Measurements from ENCODE around the gene EN2.
"Not testable (repeated sequence)": the region's sequence is repeated elsewhere in the genome, so short reads cannot be mapped to it uniquely, and the experiment has no call there.

The EN2 gene

DNA sequence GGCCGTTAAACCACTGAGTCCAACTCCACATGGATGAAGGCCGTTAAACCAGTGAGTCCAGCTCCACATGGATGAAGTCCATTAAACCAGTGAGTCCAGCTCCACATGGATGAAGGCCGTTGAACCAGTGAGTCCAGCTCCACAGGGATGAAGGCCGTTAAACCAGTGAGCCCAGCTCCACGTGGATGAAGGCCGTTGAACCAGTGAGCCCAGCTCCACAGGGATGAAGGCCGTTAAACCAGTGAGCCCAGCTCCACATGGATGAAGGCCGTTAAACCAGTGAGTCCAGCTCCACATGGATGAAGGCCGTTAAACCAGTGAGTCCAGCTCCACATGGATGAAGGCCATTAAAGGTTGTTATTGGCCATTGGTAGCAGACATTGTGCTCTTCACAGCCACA lies 12.3 kb upstream of the EN2 start:
- peaks cover 100% of the 10 kb centered on the region for H3K27me3 ChIP-seq (ENCODE audit: insufficient read depth, low read length)
- H3K4me1 ChIP-seq (ENCODE audit: insufficient read depth, low read length), result not testable (repeated sequence)

DNA sequence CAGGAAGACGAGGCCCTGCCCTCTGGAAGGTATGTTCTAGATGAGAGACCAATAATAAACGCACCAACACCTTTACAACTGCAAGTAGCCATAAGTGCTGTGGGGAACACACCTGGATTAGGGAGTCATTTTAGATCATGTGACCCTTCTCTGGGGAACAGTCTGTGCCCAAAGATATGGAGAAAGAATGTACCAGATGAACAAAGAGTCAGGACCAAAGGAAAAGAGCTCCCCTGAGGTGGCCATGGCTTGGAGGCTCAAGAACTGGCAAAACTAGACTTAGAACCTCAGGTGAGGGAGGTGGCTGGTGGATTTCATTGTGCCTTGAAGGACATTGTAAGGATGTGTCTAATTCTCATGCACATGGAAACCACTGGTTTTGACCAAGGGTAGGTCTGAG lies 10.3 kb upstream of the EN2 start:
- no peaks in the 10 kb centered on the region for H3K36me3 ChIP-seq (ENCODE audit: insufficient read depth, low read depth, low read length)
- H3K4me3 ChIP-seq (ENCODE audit: low read length), result no peak overlapping the region
- peaks cover 100% of the 10 kb centered on the region for H3K27me3 ChIP-seq (ENCODE audit: insufficient read depth, low read length)
- H3K4me1 ChIP-seq (ENCODE audit: insufficient read depth, low read length), result 0 out of 2 replicates have a peak, but pooled peaks cover 3% of the 10 kb centered on the region
- no peak overlapping the region for H3K9ac ChIP-seq (ENCODE audit: low read depth, low read length)
- no peak overlapping the region for H3K27ac ChIP-seq (ENCODE audit: low read length)
- peaks cover 6% of the 10 kb centered on the region; the same call in 1 of the 2 replicates for H3K9me3 ChIP-seq (ENCODE audit: insufficient read depth, low read depth, low read length)

More for the DNA sequence above, 12.3 kb upstream of the EN2 start:
- not testable (repeated sequence) for H3K27ac ChIP-seq (ENCODE audit: low read length); H3K9ac ChIP-seq (ENCODE audit: low read depth, low read length); H3K4me3 ChIP-seq (ENCODE audit: low read length); H3K9me3 ChIP-seq (ENCODE audit: insufficient read depth, low read depth, low read length); H3K36me3 ChIP-seq (ENCODE audit: insufficient read depth, low read depth, low read length)

DNA sequence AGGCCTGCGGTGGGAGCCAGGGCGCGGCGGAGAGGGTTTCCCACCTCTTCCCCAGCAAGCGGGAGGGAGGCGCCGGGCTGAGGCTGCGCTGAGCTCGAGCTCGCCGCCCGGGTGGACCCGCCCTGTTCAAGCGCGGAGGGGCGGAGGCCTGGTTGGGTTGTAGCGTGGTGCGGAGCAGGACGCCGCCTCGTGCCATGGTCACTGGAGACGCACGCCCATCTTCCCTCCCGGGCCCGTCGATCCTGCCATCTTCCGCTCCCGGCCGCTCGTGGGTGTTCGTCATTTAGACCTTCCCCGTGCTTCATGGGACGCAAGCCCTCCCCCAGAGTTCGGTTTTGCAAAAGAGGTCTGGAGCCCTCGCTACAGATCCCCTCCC lies 9.3 kb upstream of the EN2 start:
- no peak overlapping the region for H3K27ac ChIP-seq (ENCODE audit: low read length)
- H3K36me3 ChIP-seq (ENCODE audit: insufficient read depth, low read depth, low read length), result no peaks in the 10 kb centered on the region
- H3K4me3 ChIP-seq (ENCODE audit: low read length), result peak overlapping the region; percentile 50; the same call in 1 of the 2 replicates
- H3K4me1 ChIP-seq (ENCODE audit: insufficient read depth, low read length), result 0 out of 2 replicates have a peak, but pooled peaks cover 3% of the 10 kb centered on the region
- peaks cover 100% of the 10 kb centered on the region for H3K27me3 ChIP-seq (ENCODE audit: insufficient read depth, low read length)
- no peak overlapping the region for H3K9ac ChIP-seq (ENCODE audit: low read depth, low read length)
- peaks cover 6% of the 10 kb centered on the region; the same call in 1 of the 2 replicates for H3K9me3 ChIP-seq (ENCODE audit: insufficient read depth, low read depth, low read length)

DNA sequence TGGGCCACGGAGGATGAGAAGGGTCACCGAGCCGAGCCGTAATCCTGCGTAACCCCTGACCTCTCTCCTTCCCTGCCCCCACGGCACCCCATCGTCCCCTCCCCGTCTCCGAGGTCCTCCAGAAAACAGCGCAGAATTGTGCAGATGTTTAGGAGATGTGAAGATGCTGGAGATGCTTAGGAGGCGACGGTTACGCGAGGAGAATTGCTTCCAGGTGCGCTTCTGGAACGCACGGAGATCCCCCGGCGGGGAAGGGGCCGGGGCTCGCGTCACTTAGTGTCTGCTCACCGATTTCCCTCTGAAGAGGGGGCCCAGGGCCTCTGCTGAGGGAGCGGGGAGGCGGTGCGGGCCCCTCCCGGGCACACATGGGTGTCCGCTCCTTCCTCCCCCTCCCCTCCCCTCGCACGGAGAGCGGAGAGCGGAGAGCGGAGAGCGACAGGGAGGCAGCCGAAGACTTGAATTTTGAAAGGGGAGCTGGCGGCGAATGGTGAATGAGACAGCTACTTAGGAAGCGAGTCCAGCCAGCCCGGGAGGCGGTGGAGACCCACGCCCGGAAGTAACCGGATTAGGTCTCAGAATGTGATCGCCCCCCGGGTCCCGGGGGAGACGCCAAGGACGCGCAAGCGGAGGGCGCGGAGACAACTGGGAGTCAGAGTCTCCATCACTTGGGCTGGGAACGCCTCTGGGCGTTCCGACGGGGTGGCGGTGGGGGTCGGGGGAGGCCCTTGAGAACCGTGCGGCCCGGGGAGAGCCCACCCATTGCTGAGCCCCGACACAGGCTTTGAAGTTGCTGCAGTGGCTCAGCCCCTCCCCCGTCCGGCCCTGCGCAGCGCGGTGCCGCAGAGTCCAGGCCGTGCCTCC lies 8.7 kb upstream of the EN2 start:
- peaks cover 100% of the 10 kb centered on the region for H3K27me3 ChIP-seq (ENCODE audit: insufficient read depth, low read length)
- no peak overlapping the region for H3K9ac ChIP-seq (ENCODE audit: low read depth, low read length)
- peaks cover 6% of the 10 kb centered on the region; the same call in 1 of the 2 replicates for H3K9me3 ChIP-seq (ENCODE audit: insufficient read depth, low read depth, low read length)
- H3K4me3 ChIP-seq (ENCODE audit: low read length), result peak overlapping the region; percentile 50; the same call in 1 of the 2 replicates
- H3K27ac ChIP-seq (ENCODE audit: low read length), result no peak overlapping the region
- H3K36me3 ChIP-seq (ENCODE audit: insufficient read depth, low read depth, low read length), result no peaks in the 10 kb centered on the region
- H3K4me1 ChIP-seq (ENCODE audit: insufficient read depth, low read length), result 0 out of 2 replicates have a peak, but pooled peaks cover 3% of the 10 kb centered on the region

DNA sequence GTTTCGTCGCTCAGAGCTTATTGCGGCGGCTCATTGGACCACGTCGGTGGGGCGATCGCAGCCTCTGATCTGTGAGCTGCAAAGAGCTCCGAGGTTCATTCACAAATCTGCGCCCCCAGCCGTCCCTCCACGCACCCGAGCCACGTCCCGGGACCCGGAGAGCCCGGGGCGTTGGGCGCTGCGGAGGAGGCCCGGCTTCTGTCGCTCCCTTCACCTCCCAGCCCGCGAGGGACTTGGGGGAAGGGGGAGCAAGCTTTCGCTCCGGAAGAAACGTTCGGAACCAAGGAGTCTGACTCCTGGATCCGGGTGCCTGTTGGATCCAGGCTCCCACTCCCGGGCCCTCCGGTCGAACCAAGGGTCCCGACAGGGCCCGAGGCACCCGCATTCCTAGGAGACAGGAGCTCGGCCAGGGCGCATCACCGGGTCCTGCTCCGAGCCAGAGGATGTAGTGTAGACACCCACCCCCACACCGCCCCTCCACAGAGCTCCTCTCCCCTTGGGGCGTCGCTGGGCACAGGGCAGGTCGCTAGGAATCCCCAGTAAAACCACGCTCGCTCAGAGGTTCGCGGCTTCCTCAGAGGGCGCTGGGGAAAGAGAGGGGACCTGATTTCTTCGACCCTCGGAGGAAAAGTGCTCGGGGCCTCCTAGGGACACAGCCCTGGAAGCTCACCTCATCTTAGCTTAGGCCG lies 7.9 kb upstream of the EN2 start:
- no peak overlapping the region for H3K9ac ChIP-seq (ENCODE audit: low read depth, low read length)
- H3K4me3 ChIP-seq (ENCODE audit: low read length), result no peak overlapping the region; the same call in 1 of the 2 replicates
- H3K4me1 ChIP-seq (ENCODE audit: insufficient read depth, low read length), result 0 out of 2 replicates have a peak, but pooled peaks cover 3% of the 10 kb centered on the region
- peaks cover 100% of the 10 kb centered on the region for H3K27me3 ChIP-seq (ENCODE audit: insufficient read depth, low read length)
- no peak overlapping the region for H3K27ac ChIP-seq (ENCODE audit: low read length)
- H3K36me3 ChIP-seq (ENCODE audit: insufficient read depth, low read depth, low read length), result no peaks in the 10 kb centered on the region
- peaks cover 6% of the 10 kb centered on the region; the same call in 1 of the 2 replicates for H3K9me3 ChIP-seq (ENCODE audit: insufficient read depth, low read depth, low read length)

DNA sequence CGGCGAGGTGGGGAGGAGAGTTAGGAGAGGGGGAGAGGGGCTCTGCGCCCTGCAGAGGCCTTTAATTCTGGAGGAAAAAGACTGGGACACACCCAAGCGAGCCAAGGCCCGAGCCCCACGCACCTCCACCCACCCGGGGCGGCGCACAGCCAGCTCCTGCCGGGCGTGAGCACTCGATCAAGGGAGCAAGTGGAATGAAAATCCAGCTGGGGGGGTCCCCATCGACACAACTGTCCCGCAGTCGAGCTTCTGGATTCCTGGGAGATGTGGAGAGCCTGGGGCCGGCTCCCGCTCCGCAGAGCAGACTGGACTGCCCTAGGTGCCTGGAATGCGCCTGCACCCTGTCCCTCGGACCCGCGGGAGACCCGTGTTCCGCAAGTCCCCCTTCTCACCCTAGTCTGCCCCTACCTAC lies 7.4 kb upstream of the EN2 start:
- 0 out of 2 replicates have a peak, but pooled peaks cover 3% of the 10 kb centered on the region for H3K4me1 ChIP-seq (ENCODE audit: insufficient read depth, low read length)
- no peaks in the 10 kb centered on the region for H3K36me3 ChIP-seq (ENCODE audit: insufficient read depth, low read depth, low read length)
- H3K27me3 ChIP-seq (ENCODE audit: insufficient read depth, low read length), result peaks cover 100% of the 10 kb centered on the region
- H3K27ac ChIP-seq (ENCODE audit: low read length), result no peak overlapping the region
- no peak overlapping the region for H3K4me3 ChIP-seq (ENCODE audit: low read length)
- no peak overlapping the region for H3K9ac ChIP-seq (ENCODE audit: low read depth, low read length)
- peaks cover 6% of the 10 kb centered on the region; the same call in 1 of the 2 replicates for H3K9me3 ChIP-seq (ENCODE audit: insufficient read depth, low read depth, low read length)

DNA sequence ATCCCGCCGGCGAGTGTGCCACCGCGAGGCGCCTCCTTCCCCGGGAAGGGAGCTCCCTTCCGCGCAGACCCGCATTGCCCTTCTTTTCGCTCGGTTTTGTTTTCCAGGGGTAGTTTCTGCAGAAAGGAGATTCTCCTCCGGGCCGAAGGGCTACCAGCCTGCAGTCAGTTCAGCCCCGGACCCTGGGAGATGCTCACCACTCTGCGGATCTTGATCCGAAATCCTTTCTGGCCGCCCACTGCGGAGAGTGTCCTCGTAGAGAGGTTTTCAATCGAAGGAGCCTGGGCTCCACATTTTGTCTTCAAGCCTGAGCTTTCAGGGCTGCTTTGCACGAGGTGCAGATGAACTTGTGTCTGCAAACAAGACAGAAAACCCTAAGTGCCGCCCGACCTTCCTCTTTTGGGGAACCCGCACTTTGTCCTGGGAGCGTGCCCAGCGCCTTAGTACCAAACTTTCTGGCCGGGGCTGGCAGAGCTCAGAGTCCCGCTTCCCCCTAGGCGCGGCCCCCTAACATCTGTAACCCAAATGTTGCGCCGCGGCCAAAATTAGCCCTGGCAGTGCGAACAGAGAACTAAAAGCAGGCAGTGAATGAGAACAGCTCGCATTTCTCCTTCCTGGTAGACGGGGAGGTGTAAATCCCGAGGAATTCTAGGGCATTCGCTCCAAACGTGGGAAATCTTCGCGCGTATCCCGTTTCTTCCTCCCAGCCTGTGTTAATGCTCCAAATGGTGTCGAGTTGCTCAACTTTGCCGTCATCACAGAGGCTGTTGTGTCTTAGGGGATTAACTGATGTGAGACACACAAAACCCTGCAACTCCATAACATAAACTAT lies 6.7 kb upstream of the EN2 start:
- H3K27ac ChIP-seq (ENCODE audit: low read length), result no peak overlapping the region
- H3K4me1 ChIP-seq (ENCODE audit: insufficient read depth, low read length), result 0 out of 2 replicates have a peak, but pooled peaks cover 3% of the 10 kb centered on the region
- peaks cover 100% of the 10 kb centered on the region for H3K27me3 ChIP-seq (ENCODE audit: insufficient read depth, low read length)
- H3K9me3 ChIP-seq (ENCODE audit: insufficient read depth, low read depth, low read length), result peaks cover 6% of the 10 kb centered on the region; the same call in 1 of the 2 replicates
- no peaks in the 10 kb centered on the region for H3K36me3 ChIP-seq (ENCODE audit: insufficient read depth, low read depth, low read length)
- no peak overlapping the region for H3K9ac ChIP-seq (ENCODE audit: low read depth, low read length)
- no peak overlapping the region for H3K4me3 ChIP-seq (ENCODE audit: low read length)

DNA sequence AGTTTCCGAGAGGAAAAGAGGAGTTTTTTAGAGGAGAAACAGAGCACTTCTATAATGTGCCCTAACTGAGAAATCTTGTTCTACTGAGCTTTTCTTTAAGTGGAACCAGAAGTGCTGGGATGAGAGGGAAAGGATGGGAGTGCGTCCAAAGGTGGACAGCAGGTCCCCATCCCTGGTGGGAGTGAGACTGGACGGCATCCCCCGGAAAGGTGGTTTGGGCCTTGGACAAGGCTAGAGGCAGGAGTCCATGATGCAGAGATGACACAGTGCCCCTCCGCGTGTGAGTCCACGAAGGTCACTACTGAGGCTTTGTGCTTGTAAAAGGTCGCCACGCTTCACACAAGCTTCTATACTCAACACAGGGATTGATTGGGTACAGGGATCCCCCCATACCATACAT lies 6.1 kb upstream of the EN2 start:
- 0 out of 2 replicates have a peak, but pooled peaks cover 3% of the 10 kb centered on the region for H3K4me1 ChIP-seq (ENCODE audit: insufficient read depth, low read length)
- no peak overlapping the region for H3K27ac ChIP-seq (ENCODE audit: low read length)
- peaks cover 6% of the 10 kb centered on the region; the same call in 1 of the 2 replicates for H3K9me3 ChIP-seq (ENCODE audit: insufficient read depth, low read depth, low read length)
- no peak overlapping the region for H3K4me3 ChIP-seq (ENCODE audit: low read length)
- H3K9ac ChIP-seq (ENCODE audit: low read depth, low read length), result no peak overlapping the region
- peaks cover 100% of the 10 kb centered on the region for H3K27me3 ChIP-seq (ENCODE audit: insufficient read depth, low read length)
- no peaks in the 10 kb centered on the region for H3K36me3 ChIP-seq (ENCODE audit: insufficient read depth, low read depth, low read length)

DNA sequence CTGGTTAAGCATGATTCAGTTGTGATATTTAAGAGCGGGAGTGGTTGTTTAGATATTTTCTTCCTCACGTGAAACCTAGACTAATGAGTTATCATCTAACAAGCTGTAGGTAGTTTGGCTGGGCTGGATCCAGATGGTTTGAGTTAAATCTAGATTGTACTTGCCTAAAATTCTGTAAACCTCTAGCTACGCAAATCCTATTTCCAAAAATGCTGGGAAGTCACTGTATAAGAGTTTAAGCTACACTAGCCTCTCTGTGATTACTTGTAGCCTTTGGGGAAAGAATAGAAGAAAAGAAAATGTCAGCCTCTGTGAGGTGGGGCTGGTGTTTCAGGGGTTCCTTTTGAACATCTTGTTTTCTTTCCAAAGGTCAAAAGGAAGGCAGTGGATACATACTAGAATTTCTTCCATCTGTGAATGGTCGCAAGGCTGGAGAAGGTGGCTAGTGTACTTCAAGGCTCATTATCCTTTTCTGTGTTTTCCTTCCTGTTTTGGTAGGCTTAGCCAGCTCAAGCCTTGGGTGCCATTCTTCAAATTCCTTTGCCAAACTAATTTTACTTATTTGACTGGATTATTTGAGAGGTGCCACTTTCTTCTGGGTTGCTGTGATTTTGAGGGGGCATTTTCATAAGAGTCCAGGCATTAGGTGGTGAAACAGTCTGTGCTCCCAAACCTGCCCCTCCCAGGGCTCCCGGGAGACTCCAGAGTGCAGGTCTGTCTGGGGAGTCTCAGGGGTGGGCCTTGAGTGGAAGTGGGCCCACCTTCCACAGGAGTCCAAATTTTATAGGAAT lies 5.2 kb upstream of the EN2 start:
- H3K27me3 ChIP-seq (ENCODE audit: insufficient read depth, low read length), result peaks cover 98% of the 10 kb centered on the region
- H3K4me1 ChIP-seq (ENCODE audit: insufficient read depth, low read length), result 0 out of 2 replicates have a peak, but pooled peaks cover 3% of the 10 kb centered on the region
- H3K27ac ChIP-seq (ENCODE audit: low read length), result no peak overlapping the region
- H3K4me3 ChIP-seq (ENCODE audit: low read length), result no peak overlapping the region
- no peaks in the 10 kb centered on the region for H3K36me3 ChIP-seq (ENCODE audit: insufficient read depth, low read depth, low read length)
- peaks cover 6% of the 10 kb centered on the region; the same call in 1 of the 2 replicates for H3K9me3 ChIP-seq (ENCODE audit: insufficient read depth, low read depth, low read length)
- H3K9ac ChIP-seq (ENCODE audit: low read depth, low read length), result no peak overlapping the region

DNA sequence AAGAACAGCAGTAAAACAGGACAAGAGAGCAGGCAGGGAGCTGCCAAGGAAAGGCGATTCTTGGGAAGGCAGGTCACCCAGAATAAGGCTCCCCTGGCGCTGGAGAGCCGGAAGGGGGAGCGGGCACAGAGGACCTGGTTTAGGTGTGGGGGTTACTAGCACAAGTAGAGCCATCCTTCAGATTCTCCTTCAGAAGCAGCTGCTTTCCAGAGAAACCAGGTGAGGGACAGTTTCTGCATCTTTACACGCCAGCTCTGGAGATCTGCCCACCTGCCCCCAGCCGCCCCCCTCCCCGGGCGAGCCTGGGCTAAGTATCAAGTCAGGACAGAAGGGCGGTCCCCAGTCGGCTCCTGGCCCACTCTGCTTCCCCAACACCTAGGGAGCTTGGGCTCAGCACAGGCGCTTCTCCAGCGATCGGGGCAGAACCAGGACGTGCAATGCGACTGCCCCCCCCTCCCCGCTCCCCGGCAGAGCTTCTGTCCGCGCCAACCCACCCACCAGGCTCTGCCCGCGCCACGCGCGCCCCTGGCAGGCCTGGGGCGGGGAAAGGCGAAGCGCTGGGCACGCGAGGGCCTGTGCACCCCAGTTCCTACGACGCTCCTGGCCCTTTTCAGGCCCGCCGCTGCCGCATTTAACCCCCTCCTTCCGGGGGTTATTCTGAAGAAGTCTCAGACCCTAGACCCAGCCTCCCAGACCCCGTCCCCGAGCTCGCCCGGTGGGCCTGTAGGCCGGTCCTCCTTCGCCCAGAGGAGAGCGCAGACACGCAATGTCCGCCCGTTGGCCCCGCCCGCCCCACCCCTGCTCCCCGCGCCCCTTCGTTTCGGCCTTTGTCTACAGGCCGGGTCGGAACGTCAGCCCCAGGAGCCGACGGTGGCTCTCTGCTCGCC lies 4.4 kb upstream of the EN2 start:
- H3K9ac ChIP-seq (ENCODE audit: low read depth, low read length), result no peak overlapping the region
- peaks cover 6% of the 10 kb centered on the region; the same call in 1 of the 2 replicates for H3K9me3 ChIP-seq (ENCODE audit: insufficient read depth, low read depth, low read length)
- peaks cover 98% of the 10 kb centered on the region for H3K27me3 ChIP-seq (ENCODE audit: insufficient read depth, low read length)
- H3K4me1 ChIP-seq (ENCODE audit: insufficient read depth, low read length), result 0 out of 2 replicates have a peak, but pooled peaks cover 3% of the 10 kb centered on the region
- no peak overlapping the region for H3K4me3 ChIP-seq (ENCODE audit: low read length)
- no peaks in the 10 kb centered on the region for H3K36me3 ChIP-seq (ENCODE audit: insufficient read depth, low read depth, low read length)
- H3K27ac ChIP-seq (ENCODE audit: low read length), result no peak overlapping the region
